ENCODE data around the gene TTC7B.

Gene TTC7B

GRCh38 chr14:90659156-90659555, 157.1 kb downstream of the TTC7B start:
- H3K27ac ChIP-seq (ENCODE audit: low read depth, low read length): no peak overlapping the region
- peaks cover 15% of the 10 kb centered on the region for H3K4me1 ChIP-seq (ENCODE audit: insufficient read depth, low read length)
- H3K4me3 ChIP-seq (ENCODE audit: low read length): no peak overlapping the region
- H3K27me3 ChIP-seq (ENCODE audit: insufficient read depth, low read length): no peaks in the 10 kb centered on the region
- WGBS: 87% methylated on average over 2 of the region's 2 CpGs
- H3K36me3 ChIP-seq (ENCODE audit: insufficient read depth, low read length): no peaks in the 10 kb centered on the region
- H3K9ac ChIP-seq (ENCODE audit: low read depth, low read length): no peak overlapping the region
- H3K9me3 ChIP-seq (ENCODE audit: insufficient read depth, low read depth, low read length): no peaks in the 10 kb centered on the region

- H3K4me3 ChIP-seq (ENCODE audit: low read length): no peak overlapping the region
- 87% methylated on average over 8 of the region's 8 CpGs for WGBS
- no peaks in the 10 kb centered on the region for H3K27me3 ChIP-seq (ENCODE audit: insufficient read depth, low read length)
- H3K27ac ChIP-seq (ENCODE audit: low read depth, low read length): no peak overlapping the region
- no peak overlapping the region for H3K9ac ChIP-seq (ENCODE audit: low read depth, low read length)
- H3K4me1 ChIP-seq (ENCODE audit: insufficient read depth, low read length): peaks cover 15% of the 10 kb centered on the region
- H3K36me3 ChIP-seq (ENCODE audit: insufficient read depth, low read length): no peaks in the 10 kb centered on the region
- H3K9me3 ChIP-seq (ENCODE audit: insufficient read depth, low read depth, low read length): no peaks in the 10 kb centered on the region
These were observed 157.7 kb downstream of the TTC7B start for GRCh38 chr14:90658541-90658967.

- no peaks in the 10 kb centered on the region for H3K36me3 ChIP-seq (ENCODE audit: insufficient read depth, low read length)
- peaks cover 18% of the 10 kb centered on the region for H3K4me1 ChIP-seq (ENCODE audit: insufficient read depth, low read length)
- no peaks in the 10 kb centered on the region for H3K27me3 ChIP-seq (ENCODE audit: insufficient read depth, low read length)
- H3K4me3 ChIP-seq (ENCODE audit: low read length): no peak overlapping the region
- 92% methylated on average over 12 of the region's 12 CpGs for WGBS
- H3K9ac ChIP-seq (ENCODE audit: low read depth, low read length): no peak overlapping the region
- H3K9me3 ChIP-seq (ENCODE audit: insufficient read depth, low read depth, low read length): no peaks in the 10 kb centered on the region
- no peak overlapping the region for H3K27ac ChIP-seq (ENCODE audit: low read depth, low read length)
These were observed 159.3 kb downstream of the TTC7B start for GRCh38 chr14:90656973-90657372.

- 88% methylated on average over 4 of the region's 4 CpGs for WGBS
- no peaks in the 10 kb centered on the region for H3K36me3 ChIP-seq (ENCODE audit: insufficient read depth, low read length)
These were observed 160.4 kb downstream of the TTC7B start for GRCh38 chr14:90655829-90656228.

GRCh38 chr14:90654831-90655276, 161.4 kb downstream of the TTC7B start:
- Histone ChIP-seq H3K9ac (ENCODE audit: low read depth, low read length) (no peak overlapping the region), H3K27me3 (ENCODE audit: insufficient read depth, low read length) (no peaks in the 10 kb centered on the region), H3K4me1 (ENCODE audit: insufficient read depth, low read length) (peaks cover 16% of the 10 kb centered on the region), H3K27ac (ENCODE audit: low read depth, low read length) (no peak overlapping the region), H3K36me3 (ENCODE audit: insufficient read depth, low read length) (no peaks in the 10 kb centered on the region), H3K4me3 (ENCODE audit: low read length) (no peak overlapping the region), H3K9me3 (ENCODE audit: insufficient read depth, low read depth, low read length) (no peaks in the 10 kb centered on the region)
- WGBS: 85% methylated on average over 8 of the region's 8 CpGs

More at GRCh38 chr14:90655829-90656228, 160.4 kb downstream of the TTC7B start:
- H3K27ac ChIP-seq (ENCODE audit: low read depth, low read length): no peak overlapping the region
- H3K9me3 ChIP-seq (ENCODE audit: insufficient read depth, low read depth, low read length): no peaks in the 10 kb centered on the region
- H3K4me1 ChIP-seq (ENCODE audit: insufficient read depth, low read length): peaks cover 16% of the 10 kb centered on the region
- H3K9ac ChIP-seq (ENCODE audit: low read depth, low read length): no peak overlapping the region
- no peak overlapping the region for H3K4me3 ChIP-seq (ENCODE audit: low read length)
- H3K27me3 ChIP-seq (ENCODE audit: insufficient read depth, low read length): no peaks in the 10 kb centered on the region

- Histone ChIP-seq H3K9ac (ENCODE audit: low read depth, low read length) (no peak overlapping the region), H3K27me3 (ENCODE audit: insufficient read depth, low read length) (no peaks in the 10 kb centered on the region), H3K27ac (ENCODE audit: low read depth, low read length) (no peak overlapping the region), H3K4me1 (ENCODE audit: insufficient read depth, low read length) (peaks cover 21% of the 10 kb centered on the region), H3K9me3 (ENCODE audit: insufficient read depth, low read depth, low read length) (no peaks in the 10 kb centered on the region), H3K4me3 (ENCODE audit: low read length) (no peak overlapping the region), H3K36me3 (ENCODE audit: insufficient read depth, low read length) (no peaks in the 10 kb centered on the region)
- WGBS: 96% methylated on average over 6 of the region's 6 CpGs
These were observed 163.6 kb downstream of the TTC7B start for GRCh38 chr14:90652626-90653025.

GRCh38 chr14:90651976-90652560, 164.2 kb downstream of the TTC7B start:
- no peak overlapping the region for H3K4me3 ChIP-seq (ENCODE audit: low read length)
- no peaks in the 10 kb centered on the region for H3K27me3 ChIP-seq (ENCODE audit: insufficient read depth, low read length)
- no peak overlapping the region for H3K9ac ChIP-seq (ENCODE audit: low read depth, low read length)
- no peaks in the 10 kb centered on the region for H3K9me3 ChIP-seq (ENCODE audit: insufficient read depth, low read depth, low read length)
- H3K36me3 ChIP-seq (ENCODE audit: insufficient read depth, low read length): no peaks in the 10 kb centered on the region
- no peak overlapping the region for H3K27ac ChIP-seq (ENCODE audit: low read depth, low read length)
- H3K4me1 ChIP-seq (ENCODE audit: insufficient read depth, low read length): peaks cover 22% of the 10 kb centered on the region
- 79% methylated on average over 8 of the region's 9 CpGs for WGBS

GRCh38 chr14:90651271-90651804, 164.9 kb downstream of the TTC7B start:
- H3K4me1 ChIP-seq (ENCODE audit: insufficient read depth, low read length): peaks cover 27% of the 10 kb centered on the region
- 74% methylated on average over 5 of the region's 5 CpGs for WGBS
- no peak overlapping the region for H3K4me3 ChIP-seq (ENCODE audit: low read length)
- no peaks in the 10 kb centered on the region for H3K9me3 ChIP-seq (ENCODE audit: insufficient read depth, low read depth, low read length)
- no peak overlapping the region for H3K27ac ChIP-seq (ENCODE audit: low read depth, low read length)
- no peaks in the 10 kb centered on the region for H3K27me3 ChIP-seq (ENCODE audit: insufficient read depth, low read length)
- no peak overlapping the region for H3K9ac ChIP-seq (ENCODE audit: low read depth, low read length)
- no peaks in the 10 kb centered on the region for H3K36me3 ChIP-seq (ENCODE audit: insufficient read depth, low read length)

- no peak overlapping the region for H3K4me3 ChIP-seq (ENCODE audit: low read length)
- H3K9me3 ChIP-seq (ENCODE audit: insufficient read depth, low read depth, low read length): no peaks in the 10 kb centered on the region
- H3K9ac ChIP-seq (ENCODE audit: low read depth, low read length): no peak overlapping the region
- WGBS: 94% methylated on average over 3 of the region's 3 CpGs
- peaks cover 37% of the 10 kb centered on the region for H3K4me1 ChIP-seq (ENCODE audit: insufficient read depth, low read length)
- no peak overlapping the region for H3K27ac ChIP-seq (ENCODE audit: low read depth, low read length)
- no peaks in the 10 kb centered on the region for H3K36me3 ChIP-seq (ENCODE audit: insufficient read depth, low read length)
- no peaks in the 10 kb centered on the region for H3K27me3 ChIP-seq (ENCODE audit: insufficient read depth, low read length)
These were observed 166.6 kb downstream of the TTC7B start for GRCh38 chr14:90649557-90650135.

- Histone ChIP-seq H3K9ac (ENCODE audit: low read depth, low read length) (no peak overlapping the region), H3K4me3 (ENCODE audit: low read length) (no peak overlapping the region), H3K4me1 (ENCODE audit: insufficient read depth, low read length) (peaks cover 37% of the 10 kb centered on the region), H3K9me3 (ENCODE audit: insufficient read depth, low read depth, low read length) (no peaks in the 10 kb centered on the region), H3K36me3 (ENCODE audit: insufficient read depth, low read length) (no peaks in the 10 kb centered on the region), H3K27ac (ENCODE audit: low read depth, low read length) (no peak overlapping the region), H3K27me3 (ENCODE audit: insufficient read depth, low read length) (no peaks in the 10 kb centered on the region)
- 84% methylated on average over 4 of the region's 4 CpGs for WGBS
These were observed 167.1 kb downstream of the TTC7B start for GRCh38 chr14:90649083-90649482.

GRCh38 chr14:90648421-90648820, 167.8 kb downstream of the TTC7B start:
- Histone ChIP-seq H3K4me1 (ENCODE audit: insufficient read depth, low read length) (peaks cover 37% of the 10 kb centered on the region), H3K27me3 (ENCODE audit: insufficient read depth, low read length) (no peaks in the 10 kb centered on the region), H3K27ac (ENCODE audit: low read depth, low read length) (no peak overlapping the region), H3K9me3 (ENCODE audit: insufficient read depth, low read depth, low read length) (no peaks in the 10 kb centered on the region), H3K9ac (ENCODE audit: low read depth, low read length) (no peak overlapping the region), H3K4me3 (ENCODE audit: low read length) (no peak overlapping the region), H3K36me3 (ENCODE audit: insufficient read depth, low read length) (no peaks in the 10 kb centered on the region)
- WGBS: 95% methylated on average over 5 of the region's 5 CpGs
